GM12878 (cell line): ENCODE data around the gene MYO3A. TPM values are rescaled to one million over a fixed set of nuclear protein-coding genes. Genes with fewer than 3 reads are reported as not detected.
"Not testable (repeated sequence)": the region's sequence is repeated elsewhere in the genome, so short reads cannot be mapped to it uniquely, and the experiment has no call there.

Experiments used
- ATAC-seq: fragments of 200-7000 bp; cut with Tn5 transposase; 3 replicates; pipeline ENCODE4 v1.9.1; 2020; ENCODE audit warnings: mild to moderate bottlenecking, moderate library complexity
- BruUV-seq: library from RNA; stranded (reverse); fragments of 400-500 nt; replicated peaks from 2 replicates; lab custom pipeline; 2021; lab: Mats Ljungman, UMichigan
- CTCF ChIA-PET: fragments of 300-600 bp; sonication (Branson Sonifier 250); formaldehyde crosslinking; extraction: SDS; loops from one replicate; lab custom pipeline; 2021; ENCODE audit warnings: inconsistent platforms; lab: Yijun Ruan, JAX
- POLR2A ChIA-PET: fragments of 350-600 bp; formaldehyde crosslinking; extraction: SDS; loops from one replicate; lab custom pipeline; 2021; ENCODE audit warnings: inconsistent platforms; lab: Charles Lee
- RAD21 ChIA-PET: fragments of 300-600 bp; sonication (Branson Sonifier 250); formaldehyde crosslinking; loops from one replicate; lab custom pipeline; 2023; ENCODE audit warnings: antibody characterized with exemption; ENCODE audit not compliant: unreplicated experiment; lab: Charles Lee
- SMC1A ChIA-PET: fragments of 300-600 bp; sonication (Branson Sonifier 250); formaldehyde crosslinking; loops from one replicate; lab custom pipeline; 2023; ENCODE audit not compliant: unreplicated experiment, uncharacterized antibody; lab: Charles Lee
- DNase-seq: peaks from one replicate; pipeline ENCODE4 v3.0.0-alpha.2; 2011; ENCODE audit warnings: low read depth, low spot score
- FAIRE-seq: peaks from 3 replicates; lab custom pipeline; 2011; peaks lifted over from hg19 to GRCh38; lab: Jason Lieb, UNC
- H2AFZ ChIP-seq: 2 replicates; pipeline ENCODE4 v1.6.0; 2011; ENCODE audit warnings: low read depth, low read length, control low read depth; ENCODE audit not compliant: control insufficient read depth
- H3K27ac ChIP-seq: 2 replicates; pipeline ENCODE4 v1.5.1; 2011; ENCODE audit warnings: control low read depth; ENCODE audit not compliant: control insufficient read depth, insufficient read depth
- H3K27me3 ChIP-seq, 2 experiments: replicated peaks in 1 of 2; 2 replicates each; pipeline versions ENCODE4 v1.6.0 to v1.6.1; 2011; ENCODE audit warnings: low read length in 1 of 2; ENCODE audit not compliant: control insufficient read depth in 2 of 2, insufficient read depth in 2 of 2
- H3K36me3 ChIP-seq, 2 experiments: 2 replicates each; pipeline ENCODE4 v1.5.1; 2011; ENCODE audit warnings: low read length in 1 of 2; ENCODE audit not compliant: control insufficient read depth in 2 of 2, insufficient read depth in 2 of 2
- H3K4me1 ChIP-seq: 2 replicates; pipeline ENCODE4 v1.6.1; 2011; ENCODE audit warnings: mild to moderate bottlenecking, low read length, moderate library complexity, mixed read lengths; ENCODE audit not compliant: control insufficient read depth, insufficient read depth
- H3K4me2 ChIP-seq: 2 replicates; pipeline ENCODE4 v1.6.0; 2011; ENCODE audit warnings: control low read depth; ENCODE audit not compliant: control insufficient read depth, insufficient read depth
- H3K4me3 ChIP-seq: fragments of 200-600 bp; sonication (generic); 2 replicates; pipeline ENCODE4 v1.5.1; 2016
- H3K79me2 ChIP-seq: 2 replicates; pipeline ENCODE4 v1.6.0; 2011; ENCODE audit warnings: low read length; ENCODE audit not compliant: control insufficient read depth, insufficient read depth
- H3K9ac ChIP-seq: 2 replicates; pipeline ENCODE4 v1.8.0; 2011; ENCODE audit warnings: low read length, control low read depth, mixed read lengths; ENCODE audit not compliant: control insufficient read depth, insufficient read depth
- H3K9me3 ChIP-seq: replicated peaks from 3 replicates; pipeline ENCODE4 v1.5.1; 2011; ENCODE audit warnings: mild to moderate bottlenecking, low read length; ENCODE audit not compliant: control insufficient read depth, insufficient read depth
- H4K20me1 ChIP-seq: 2 replicates; pipeline ENCODE4 v1.6.0; 2011; ENCODE audit not compliant: control insufficient read depth, insufficient read depth
- CHD4 ChIP-seq: fragments of 200-600 bp; sonication (generic); IDR thresholded peaks from 2 replicates; pipeline ENCODE4 v1.6.1; 2016; ENCODE audit warnings: mild to moderate bottlenecking
- WGBS: methylation state at CpG from one replicate; pipeline ENCODE4 v1.1.6; 2016; ENCODE audit warnings: low lambda C conversion rate; ENCODE audit not compliant: insufficient replicate concordance, insufficient coverage; ENCODE audit errors: missing lambda C conversion rate; 5-methylcytosine and 5-hydroxymethylcytosine counted together
- in situ Hi-C: fragments of 300-500 bp; cut with MboI; formaldehyde crosslinking; loops from 9 replicates; pipeline ENCODE4 v1.14.3; 2018; ENCODE audit warnings: mixed read lengths
- intact Hi-C: fragments of 100-400 bp; cut with micrococcal nuclease; formaldehyde crosslinking; loops from one replicate; pipeline ENCODE4 v1.14.2; 2022; ENCODE audit not compliant: unreplicated experiment
- polyA plus RNA-seq, 11 experiments: library from polyadenylated mRNA; depleted of rRNA in 4 of 11; unstranded in 6 of 11; stranded (reverse) in 5 of 11; fragments of >200 nt; fragmentation: Nextera tagmentation in 4 of 11; fragmentation: Illumina TruSeq in 1 of 11; extraction: Ambion mirVana in 4 of 11; extraction: Trizol in 1 of 11; gene quantifications; 1 replicate in 1 of 11; 2 replicates in 10 of 11; pipeline versions ENCODE4 v1.2.1 to v1.2.3, GENCODE V29; 2011 to 2016; ENCODE audit warnings: inconsistent platforms in 2 of 11, missing spikeins in 2 of 11, low read depth in 1 of 11
- total RNA-seq, 4 experiments: library from RNA; depleted of rRNA in 3 of 4; stranded (reverse); fragments of >200 nt in 3 of 4; fragmentation: Illumina TruSeq in 1 of 4; extraction: Trizol in 1 of 4; gene quantifications; 2 replicates each; pipeline versions ENCODE4 v1.2.1 to v1.2.3, GENCODE V29; 2013 to 2021

Gene MYO3A
- total and polyA plus RNA-seq, 10 of the 15 experiments (the other 5 are each of a cell fraction or from before 2014, with no cell fraction given), result not detected

GRCh38 chr10:26000971-26001370, 66.9 kb downstream of the MYO3A start:
- TF ChIP-seq CHD4, result no peak
- H3K4me1 ChIP-seq, result no peaks in the 10 kb centered on the region
- 29% methylated on average over 5 of the region's 5 CpGs for WGBS
- H3K36me3 ChIP-seq, result no peaks in the 10 kb centered on the region
- ChIA-PET CTCF (interaction anchor here (0.7 kb wide), 1 partner anchor 14 kb away, joined by 3 read pairs; no protein-coding TSS in a partner anchor), POLR2A (no interaction called here), SMC1A (no interaction called here), RAD21 (no interaction called here)
- BruUV-seq, result no TSS peak
- H3K27me3 ChIP-seq, result no peaks in the 10 kb centered on the region
- no peaks in the 10 kb centered on the region for H4K20me1 ChIP-seq
- no peak for DNase-seq
- no peak overlapping the region for H2AFZ ChIP-seq
- H3K79me2 ChIP-seq, result no peaks in the 10 kb centered on the region
- no peak overlapping the region for H3K27ac ChIP-seq
- H3K4me2 ChIP-seq, result no peak overlapping the region
- no peak for ATAC-seq
- no peak for FAIRE-seq
- no peaks in the 10 kb centered on the region for H3K9me3 ChIP-seq
- no peak overlapping the region for H3K9ac ChIP-seq
- in situ Hi-C loops (no loop called here), intact Hi-C loops (no loop called here)
- no peak overlapping the region for H3K4me3 ChIP-seq

- in situ Hi-C loops, SMC1A ChIA-PET, RAD21 ChIA-PET, BruUV-seq, H3K4me2 ChIP-seq, H3K27me3 ChIP-seq, H3K4me3 ChIP-seq, H3K36me3 ChIP-seq, intact Hi-C loops, POLR2A ChIA-PET, ATAC-seq, H3K79me2 ChIP-seq, FAIRE-seq, H3K9me3 ChIP-seq, H2AFZ ChIP-seq, H3K4me1 ChIP-seq, H4K20me1 ChIP-seq, H3K9ac ChIP-seq, DNase-seq, H3K27ac ChIP-seq, CTCF ChIA-PET: not testable (repeated sequence)
- 7% methylated on average over 7 of the region's 7 CpGs for WGBS
These were observed 68.4 kb downstream of the MYO3A start for GRCh38 chr10:26002466-26002865.
